CD4-positive, alpha-beta T cell treated with Interleukin-6 for 4 hours (primary cell): ENCODE results near the gene ACTR2.
"Not testable (repeated sequence)": the region's sequence is repeated elsewhere in the genome, so short reads cannot be mapped to it uniquely, and the experiment has no call there.

Source experiments
- DNase-seq: peaks from one replicate; pipeline ENCODE4 v3.0.0-alpha.2; 2020; ENCODE audit warnings: mixed read lengths

The ACTR2 gene

DNA sequence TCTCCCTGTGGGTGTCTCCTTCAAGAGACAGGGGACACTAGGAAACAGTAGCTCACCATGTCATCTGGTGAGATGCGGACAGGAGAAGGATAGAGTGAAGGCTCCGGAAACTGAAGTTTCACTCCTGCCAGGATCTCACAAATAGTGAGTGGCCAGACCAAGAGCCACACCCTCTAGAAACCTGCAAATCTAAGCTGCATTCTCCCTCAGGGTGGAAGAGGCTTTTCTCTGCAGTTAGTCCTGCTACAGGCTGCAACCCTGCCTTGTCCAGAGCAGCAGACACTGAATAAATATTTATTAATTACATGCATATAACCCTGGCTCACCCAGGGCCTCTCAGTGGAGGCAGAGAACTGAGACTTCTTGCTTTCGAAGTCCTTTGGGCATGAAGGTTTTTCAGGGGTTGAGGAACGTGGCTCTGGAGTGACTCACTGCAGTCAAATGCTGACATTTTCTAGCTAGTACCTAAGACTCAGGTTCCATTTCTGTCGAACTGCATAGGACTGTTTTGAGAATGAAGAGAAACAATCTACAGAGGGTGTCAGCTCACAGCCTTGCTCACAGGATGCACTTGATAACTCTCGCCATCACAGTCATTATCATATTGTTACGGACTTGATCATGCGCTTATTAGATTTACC lies 87.3 kb downstream of the ACTR2 start:
- DNase-seq, result no peak

DNA sequence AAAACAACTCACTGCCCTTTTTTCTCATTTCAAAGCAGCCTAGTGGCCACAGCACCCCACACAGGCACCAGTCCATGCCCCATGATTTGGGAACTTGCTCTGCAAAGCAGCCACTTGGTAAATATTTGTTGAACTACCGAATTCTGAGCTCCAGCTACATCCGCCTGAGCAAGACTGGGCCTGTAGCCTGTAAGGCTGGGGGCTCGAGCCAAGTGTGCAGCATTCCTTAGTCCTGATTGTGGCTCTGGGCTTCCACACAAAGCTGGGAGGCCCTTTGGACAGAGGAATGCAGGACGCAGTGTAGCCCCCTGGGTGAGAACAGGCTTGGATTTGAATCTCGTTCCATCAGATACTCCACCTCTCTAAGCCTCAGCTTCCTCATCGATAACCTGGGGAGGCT lies 88.4 kb downstream of the ACTR2 start:
- no peak for DNase-seq

DNA sequence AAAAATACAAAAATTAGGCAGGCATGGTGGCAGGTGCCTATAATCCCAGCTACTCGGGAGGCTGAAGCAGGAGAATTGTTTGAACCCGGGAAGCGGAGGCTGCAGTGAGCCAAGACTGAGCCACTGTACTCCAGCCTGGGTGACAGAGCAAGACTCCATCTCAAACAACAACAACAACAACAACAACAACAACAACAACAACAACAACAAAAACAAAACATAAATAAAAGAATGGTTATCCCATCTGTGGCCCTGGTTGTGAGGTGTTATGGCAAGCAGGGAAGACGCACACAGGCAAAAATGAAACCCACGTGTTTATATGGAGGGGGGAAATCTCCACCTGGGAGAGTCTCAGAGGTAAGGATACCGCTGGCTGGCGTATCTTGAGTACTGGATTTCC lies 89.7 kb downstream of the ACTR2 start:
- DNase-seq, result not testable (repeated sequence)

DNA sequence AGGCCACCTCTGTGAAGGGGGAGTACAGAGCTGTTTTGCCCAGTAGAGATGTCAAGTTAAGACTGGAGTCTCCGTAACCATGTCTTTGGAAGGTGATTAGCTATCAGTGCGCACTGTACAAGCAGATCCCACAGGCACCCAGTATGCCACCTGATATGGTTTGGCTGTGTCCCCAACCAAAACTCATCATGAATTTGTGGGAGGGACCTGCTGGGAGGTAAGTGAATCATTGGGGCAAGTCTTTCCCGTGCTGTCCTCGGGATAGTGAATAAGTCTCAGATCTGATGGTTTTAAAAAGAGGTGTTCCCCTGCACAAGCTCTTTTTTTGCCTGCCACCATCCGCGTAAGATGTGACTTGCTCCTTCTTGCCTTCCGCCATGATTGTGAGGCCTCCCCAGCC lies 90.2 kb downstream of the ACTR2 start:
- no peak for DNase-seq

DNA sequence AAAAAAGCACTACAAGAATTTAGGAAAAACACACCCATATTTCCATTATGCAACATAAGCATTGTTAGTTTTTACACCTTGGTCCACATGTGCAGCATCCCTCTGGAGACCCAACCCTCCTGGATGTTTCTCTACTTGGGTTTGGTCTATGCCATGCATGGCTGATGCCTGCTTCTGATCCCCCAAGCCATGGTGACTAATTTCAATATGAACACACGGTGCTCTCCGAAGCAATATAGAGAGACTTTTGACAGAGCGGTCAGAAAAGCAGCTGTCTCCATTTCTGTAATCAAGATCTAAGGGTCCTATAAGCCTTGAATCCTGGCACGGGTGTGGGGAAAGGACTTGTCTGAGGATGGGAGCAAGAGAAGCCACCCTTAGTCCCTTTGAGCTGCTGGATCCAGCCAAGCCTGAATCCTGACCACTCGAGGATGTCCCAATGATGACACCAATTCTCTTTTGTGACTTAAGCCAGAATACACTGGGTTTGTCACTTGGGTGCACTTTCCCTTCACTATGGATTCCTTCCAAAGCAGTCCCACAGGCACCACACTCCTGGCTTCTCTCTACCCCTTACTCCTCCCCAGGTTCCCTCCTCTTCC lies 91.5 kb downstream of the ACTR2 start:
- DNase-seq, result no peak

DNA sequence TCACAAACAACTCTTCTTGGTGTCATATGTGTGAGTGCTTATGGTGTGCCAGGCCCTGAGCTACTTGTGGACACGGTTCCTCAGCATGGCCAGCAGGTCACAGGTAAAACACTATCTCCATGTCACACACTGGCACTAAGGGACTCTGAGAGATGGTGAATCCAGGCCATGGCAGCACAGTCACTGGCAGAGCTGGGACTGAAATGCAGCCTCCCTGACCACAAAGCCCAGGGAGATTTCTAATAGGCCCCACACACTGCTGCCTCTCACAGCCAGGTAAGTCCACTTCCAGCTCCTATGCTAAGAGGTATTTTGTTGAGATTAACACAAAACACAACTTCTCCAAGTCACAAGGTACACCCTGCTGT lies 92.0 kb downstream of the ACTR2 start:
- DNase-seq, result no peak

DNA sequence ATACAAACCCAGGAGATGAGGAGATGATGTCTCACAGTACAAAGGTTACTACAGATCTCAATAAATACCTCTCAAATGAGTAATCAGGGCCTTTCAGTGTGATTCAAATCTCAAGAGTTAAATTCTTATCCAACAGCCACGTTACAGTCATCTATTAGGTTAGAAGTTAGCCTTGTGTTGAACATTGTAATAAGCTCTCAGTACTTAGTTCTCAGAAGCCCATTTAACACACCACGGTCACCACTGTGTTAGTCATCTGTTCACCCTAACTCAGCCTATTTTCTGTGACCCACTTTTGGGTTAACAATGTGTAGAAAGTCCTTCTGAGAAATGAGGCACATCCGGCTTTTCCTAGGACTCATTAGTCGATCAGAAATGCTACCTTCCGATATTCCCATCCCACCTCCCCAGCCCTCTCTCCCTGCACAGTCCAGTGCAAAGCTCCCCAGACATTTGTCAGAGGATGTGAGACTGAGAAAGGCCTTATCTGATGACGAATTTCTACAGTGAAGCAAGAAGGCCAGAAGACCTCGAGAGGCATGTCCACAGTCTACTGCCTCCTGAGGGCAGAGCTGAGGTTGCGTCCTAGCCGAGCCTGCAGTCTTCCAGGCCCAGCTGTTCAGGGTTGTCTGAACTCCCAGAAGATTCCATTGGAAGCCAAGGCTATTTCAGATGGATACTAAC lies 92.6 kb downstream of the ACTR2 start:
- no peak for DNase-seq
